IPS-18c (cell line): ENCODE data around the gene DNAJC9.

Experiments used
- H3K4me3 ChIP-seq: 2 replicates; pipeline ENCODE4 v1.7.0; 2013; ENCODE audit warnings: low read depth, mild to moderate bottlenecking, low read length, moderate library complexity; ENCODE audit not compliant: insufficient read depth
- H3K9me3 ChIP-seq: one replicate; pipeline ENCODE4 v1.6.1; 2013; ENCODE audit warnings: mild to moderate bottlenecking, low read length, moderate library complexity; ENCODE audit not compliant: control insufficient read depth, insufficient read depth

DNAJC9 gene

GRCh38 chr10:73247509-73248258, 629 bp upstream of the DNAJC9 start:
- peak overlapping the region; percentile 41 for H3K4me3 ChIP-seq
- H3K9me3 ChIP-seq = no peaks in the 10 kb centered on the region

- peak overlapping the region; percentile 89 for H3K4me3 ChIP-seq
- no peaks in the 10 kb centered on the region for H3K9me3 ChIP-seq
Measured at GRCh38 chr10:73246322-73246645, 771 bp downstream of the DNAJC9 start.

- Histone ChIP-seq H3K4me3 (peak overlapping the region; percentile 10; the same call in 1 of the 2 replicates), H3K9me3 (no peaks in the 10 kb centered on the region)
Measured at GRCh38 chr10:73244866-73245477, 2.1 kb downstream of the DNAJC9 start.

GRCh38 chr10:73239908-73240307, 7.1 kb downstream of the DNAJC9 start:
- Histone ChIP-seq H3K4me3 (no peak overlapping the region), H3K9me3 (no peaks in the 10 kb centered on the region)

- Histone ChIP-seq H3K9me3 (no peaks in the 10 kb centered on the region), H3K4me3 (no peak overlapping the region)
Measured at GRCh38 chr10:73238990-73239566, 8.0 kb downstream of the DNAJC9 start.

- H3K4me3 ChIP-seq = no peak overlapping the region
- H3K9me3 ChIP-seq = no peaks in the 10 kb centered on the region
Measured at GRCh38 chr10:73234695-73235094, 12.4 kb downstream of the DNAJC9 start.

- no peak overlapping the region for H3K4me3 ChIP-seq
Measured at GRCh38 chr10:73233883-73234282, 13.2 kb downstream of the DNAJC9 start.

GRCh38 chr10:73232887-73233286, 14.2 kb downstream of the DNAJC9 start:
- Histone ChIP-seq H3K9me3 (no peaks in the 10 kb centered on the region), H3K4me3 (no peak overlapping the region)

More at GRCh38 chr10:73233883-73234282, 13.2 kb downstream of the DNAJC9 start:
- H3K9me3 ChIP-seq = no peaks in the 10 kb centered on the region

GRCh38 chr10:73229567-73229966, 17.5 kb downstream of the DNAJC9 start:
- Histone ChIP-seq H3K9me3 (no peaks in the 10 kb centered on the region), H3K4me3 (no peak overlapping the region)

GRCh38 chr10:73228247-73228646, 18.8 kb downstream of the DNAJC9 start:
- Histone ChIP-seq H3K9me3 (no peaks in the 10 kb centered on the region), H3K4me3 (no peak overlapping the region)

GRCh38 chr10:73226663-73227062, 20.4 kb downstream of the DNAJC9 start:
- Histone ChIP-seq H3K9me3 (no peaks in the 10 kb centered on the region), H3K4me3 (no peak overlapping the region)

- no peaks in the 10 kb centered on the region for H3K9me3 ChIP-seq
- H3K4me3 ChIP-seq = no peak overlapping the region
Measured at GRCh38 chr10:73225518-73225917, 21.5 kb downstream of the DNAJC9 start.

- Histone ChIP-seq H3K4me3 (no peak overlapping the region), H3K9me3 (no peaks in the 10 kb centered on the region)
Measured at GRCh38 chr10:73220989-73221388, 26.1 kb downstream of the DNAJC9 start.

- Histone ChIP-seq H3K9me3 (no peaks in the 10 kb centered on the region), H3K4me3 (no peak overlapping the region)
Measured at GRCh38 chr10:73219384-73219783, 27.7 kb downstream of the DNAJC9 start.

GRCh38 chr10:73218431-73219191, 28.4 kb downstream of the DNAJC9 start:
- H3K9me3 ChIP-seq = no peaks in the 10 kb centered on the region
- no peak overlapping the region for H3K4me3 ChIP-seq

- Histone ChIP-seq H3K4me3 (no peak overlapping the region), H3K9me3 (no peaks in the 10 kb centered on the region)
Measured at GRCh38 chr10:73217628-73218027, 29.4 kb downstream of the DNAJC9 start.

GRCh38 chr10:73215749-73216148, 31.3 kb downstream of the DNAJC9 start:
- Histone ChIP-seq H3K9me3 (no peaks in the 10 kb centered on the region), H3K4me3 (no peak overlapping the region)
